GM18907 (cell line): ENCODE results near the gene NXN.
"Not testable (repeated sequence)": the region's sequence is repeated elsewhere in the genome, so short reads cannot be mapped to it uniquely, and the experiment has no call there.

Source experiments
- ATAC-seq: cut with Tn5 transposase; IDR thresholded peaks from one replicate; pipeline ENCODE4 v1.9.1; 2021; ENCODE audit warnings: mild to moderate bottlenecking, moderate library complexity; ENCODE audit not compliant: unreplicated experiment

NXN gene

GRCh38 chr17:957856-958421, 21.6 kb downstream of the NXN start:
- no peak for ATAC-seq

GRCh38 chr17:956905-957304, 22.7 kb downstream of the NXN start:
- ATAC-seq = no peak

GRCh38 chr17:954431-955164, 25.0 kb downstream of the NXN start:
- no peak for ATAC-seq

- ATAC-seq = no peak
Observed at GRCh38 chr17:953767-954166, 25.8 kb downstream of the NXN start.

- ATAC-seq = not testable (repeated sequence)
Observed at GRCh38 chr17:952592-952991, 27.0 kb downstream of the NXN start.

- ATAC-seq = no peak
Observed at GRCh38 chr17:951325-952132, 28.0 kb downstream of the NXN start.

- ATAC-seq = no peak
Observed at GRCh38 chr17:949623-950303, 29.8 kb downstream of the NXN start.

- no peak for ATAC-seq
Observed at GRCh38 chr17:948284-948852, 31.2 kb downstream of the NXN start.

GRCh38 chr17:946510-947236, 32.9 kb downstream of the NXN start:
- no peak for ATAC-seq

GRCh38 chr17:945672-946071, 33.9 kb downstream of the NXN start:
- no peak for ATAC-seq

- ATAC-seq = no peak
Observed at GRCh38 chr17:944266-944826, 35.2 kb downstream of the NXN start.

- no peak for ATAC-seq
Observed at GRCh38 chr17:935485-935884, 44.1 kb downstream of the NXN start.

GRCh38 chr17:933312-934073, 46.1 kb downstream of the NXN start:
- ATAC-seq = no peak

- ATAC-seq = no peak
Observed at GRCh38 chr17:930258-930657, 49.3 kb downstream of the NXN start.

- ATAC-seq = no peak
Observed at GRCh38 chr17:929586-929985, 50.0 kb downstream of the NXN start.

GRCh38 chr17:927611-928461, 51.7 kb downstream of the NXN start:
- ATAC-seq = no peak

GRCh38 chr17:925817-926216, 53.8 kb downstream of the NXN start:
- ATAC-seq = no peak

GRCh38 chr17:924711-925475, 54.7 kb downstream of the NXN start:
- ATAC-seq = no peak
